ENCODE data around the gene ARL13B.

ARL13B gene

DNA sequence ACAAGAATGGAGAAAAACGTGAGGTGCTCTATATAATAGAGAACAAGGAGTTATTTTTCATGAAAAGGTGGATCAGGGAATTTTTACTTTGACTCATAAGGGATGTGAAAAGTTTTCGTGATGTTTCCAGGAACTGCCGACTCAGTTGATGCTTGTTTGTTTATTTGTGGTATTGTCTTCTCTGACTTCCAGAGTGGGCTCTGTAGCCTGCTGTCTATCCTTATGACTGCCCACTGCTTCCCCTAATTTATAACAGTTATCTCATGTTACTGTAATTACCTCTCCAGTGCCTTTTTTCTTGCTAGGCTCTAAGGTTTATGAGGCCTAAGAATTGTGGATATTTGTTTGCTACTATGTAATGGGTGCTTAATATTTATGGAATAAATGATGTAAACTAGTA lies 12.3 kb downstream of the ARL13B start:
- no peak for DNase-seq
- no peaks in the 10 kb centered on the region for H3K27me3 ChIP-seq (replicated peaks; ENCODE audit: control insufficient read depth, insufficient read depth, low read length, poor library complexity, severe bottlenecking)

GRCh38 chr3:93994056-93994455 lies 14.1 kb downstream of the ARL13B start:
- H3K27me3 ChIP-seq (replicated peaks; ENCODE audit: control insufficient read depth, insufficient read depth, low read length, poor library complexity, severe bottlenecking), result no peaks in the 10 kb centered on the region
- H3K9me3 ChIP-seq (ENCODE audit: control insufficient read depth, low read length), result no peaks in the 10 kb centered on the region
- no peaks in the 10 kb centered on the region for H3K4me1 ChIP-seq (ENCODE audit: control insufficient read depth, insufficient read depth, low read length, poor library complexity, severe bottlenecking)
- no peak overlapping the region for H3K27ac ChIP-seq (ENCODE audit: insufficient read depth, low read length, poor library complexity, severe bottlenecking)
- no peak for DNase-seq
- H3K4me3 ChIP-seq (ENCODE audit: insufficient read depth, low read depth, low read length, poor library complexity, severe bottlenecking), result no peak overlapping the region
- H3K36me3 ChIP-seq (ENCODE audit: control insufficient read depth, insufficient read depth, low read length), result no peaks in the 10 kb centered on the region

More for the DNA sequence above, 12.3 kb downstream of the ARL13B start:
- Histone ChIP-seq H3K36me3 (ENCODE audit: control insufficient read depth, insufficient read depth, low read length) (no peaks in the 10 kb centered on the region), H3K4me3 (ENCODE audit: insufficient read depth, low read depth, low read length, poor library complexity, severe bottlenecking) (no peak overlapping the region), H3K27ac (ENCODE audit: insufficient read depth, low read length, poor library complexity, severe bottlenecking) (no peak overlapping the region), H3K9me3 (ENCODE audit: control insufficient read depth, low read length) (no peaks in the 10 kb centered on the region), H3K4me1 (ENCODE audit: control insufficient read depth, insufficient read depth, low read length, poor library complexity, severe bottlenecking) (no peaks in the 10 kb centered on the region)

GRCh38 chr3:94001191-94001590 lies 21.2 kb downstream of the ARL13B start:
- H3K9me3 ChIP-seq (ENCODE audit: control insufficient read depth, low read length), result no peaks in the 10 kb centered on the region
- no peak overlapping the region for H3K27ac ChIP-seq (ENCODE audit: insufficient read depth, low read length, poor library complexity, severe bottlenecking)
- H3K4me1 ChIP-seq (ENCODE audit: control insufficient read depth, insufficient read depth, low read length, poor library complexity, severe bottlenecking), result no peaks in the 10 kb centered on the region
- H3K36me3 ChIP-seq (ENCODE audit: control insufficient read depth, insufficient read depth, low read length), result no peaks in the 10 kb centered on the region
- no peak for DNase-seq
- H3K27me3 ChIP-seq (replicated peaks; ENCODE audit: control insufficient read depth, insufficient read depth, low read length, poor library complexity, severe bottlenecking), result no peaks in the 10 kb centered on the region
- no peak overlapping the region for H3K4me3 ChIP-seq (ENCODE audit: insufficient read depth, low read depth, low read length, poor library complexity, severe bottlenecking)

GRCh38 chr3:94001827-94002495 lies 22.0 kb downstream of the ARL13B start:
- Histone ChIP-seq H3K4me3 (ENCODE audit: insufficient read depth, low read depth, low read length, poor library complexity, severe bottlenecking) (no peak overlapping the region), H3K4me1 (ENCODE audit: control insufficient read depth, insufficient read depth, low read length, poor library complexity, severe bottlenecking) (no peaks in the 10 kb centered on the region), H3K36me3 (ENCODE audit: control insufficient read depth, insufficient read depth, low read length) (no peaks in the 10 kb centered on the region), H3K9me3 (ENCODE audit: control insufficient read depth, low read length) (no peaks in the 10 kb centered on the region), H3K27ac (ENCODE audit: insufficient read depth, low read length, poor library complexity, severe bottlenecking) (no peak overlapping the region), H3K27me3 (replicated peaks; ENCODE audit: control insufficient read depth, insufficient read depth, low read length, poor library complexity, severe bottlenecking) (no peaks in the 10 kb centered on the region)
- DNase-seq, result no peak

DNA sequence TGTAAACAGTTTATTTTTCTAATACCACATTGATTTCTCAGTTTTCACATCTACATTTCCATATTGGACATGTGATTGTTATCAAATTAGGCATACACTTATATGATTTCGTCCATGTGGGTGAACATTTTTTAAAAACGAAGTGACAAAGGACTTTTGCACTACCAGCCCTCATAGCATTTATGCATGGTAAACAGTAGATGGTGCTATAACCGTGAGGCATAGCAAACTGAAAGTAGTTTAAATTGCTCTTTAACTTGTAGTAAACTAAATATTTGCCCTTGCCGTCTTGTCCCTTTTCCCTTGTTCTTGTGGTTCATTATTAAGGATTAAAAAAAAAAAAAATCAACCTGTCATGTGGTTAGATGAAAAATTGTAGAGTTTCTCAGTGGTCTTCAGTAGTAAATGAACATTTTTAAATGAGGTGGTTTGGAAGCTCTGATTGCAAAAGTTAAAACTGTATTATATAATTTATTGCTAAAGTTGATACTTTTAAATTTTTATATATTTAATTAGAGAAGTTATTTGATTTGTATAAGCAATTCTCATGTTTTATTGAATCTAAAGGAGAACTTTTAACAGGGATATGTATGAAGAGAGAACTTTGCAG lies 24.5 kb downstream of the ARL13B start:
- Histone ChIP-seq H3K27me3 (replicated peaks; ENCODE audit: control insufficient read depth, insufficient read depth, low read length, poor library complexity, severe bottlenecking) (no peaks in the 10 kb centered on the region), H3K27ac (ENCODE audit: insufficient read depth, low read length, poor library complexity, severe bottlenecking) (no peak overlapping the region), H3K4me1 (ENCODE audit: control insufficient read depth, insufficient read depth, low read length, poor library complexity, severe bottlenecking) (no peaks in the 10 kb centered on the region), H3K36me3 (ENCODE audit: control insufficient read depth, insufficient read depth, low read length) (no peaks in the 10 kb centered on the region), H3K9me3 (ENCODE audit: control insufficient read depth, low read length) (no peaks in the 10 kb centered on the region), H3K4me3 (ENCODE audit: insufficient read depth, low read depth, low read length, poor library complexity, severe bottlenecking) (peak overlapping the region; percentile 21)
- no peak for DNase-seq

DNA sequence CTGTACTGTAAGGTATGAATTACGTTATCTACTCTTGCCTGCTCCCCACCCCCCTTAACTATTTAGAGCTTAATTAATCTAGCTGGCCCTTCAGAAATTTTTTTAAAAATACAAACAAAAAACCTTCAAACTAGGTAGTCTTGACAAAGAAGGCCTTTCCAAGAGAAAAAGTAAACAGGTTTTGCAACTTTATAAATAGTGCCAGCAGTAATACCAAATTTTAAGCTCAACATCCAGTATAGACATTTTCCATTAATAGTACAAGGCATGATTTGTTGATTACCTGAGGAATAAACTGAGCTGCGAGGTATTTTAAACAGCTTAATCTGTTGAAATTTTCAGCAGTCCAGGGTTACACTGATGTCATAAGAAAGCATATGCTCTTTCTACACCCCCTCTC lies 28.3 kb downstream of the ARL13B start:
- no peaks in the 10 kb centered on the region for H3K4me1 ChIP-seq (ENCODE audit: control insufficient read depth, insufficient read depth, low read length, poor library complexity, severe bottlenecking)
- H3K4me3 ChIP-seq (ENCODE audit: insufficient read depth, low read depth, low read length, poor library complexity, severe bottlenecking), result no peak overlapping the region
- no peaks in the 10 kb centered on the region for H3K36me3 ChIP-seq (ENCODE audit: control insufficient read depth, insufficient read depth, low read length)
- no peak overlapping the region for H3K27ac ChIP-seq (ENCODE audit: insufficient read depth, low read length, poor library complexity, severe bottlenecking)
- H3K27me3 ChIP-seq (replicated peaks; ENCODE audit: control insufficient read depth, insufficient read depth, low read length, poor library complexity, severe bottlenecking), result no peaks in the 10 kb centered on the region
- no peaks in the 10 kb centered on the region for H3K9me3 ChIP-seq (ENCODE audit: control insufficient read depth, low read length)
- no peak for DNase-seq

DNA sequence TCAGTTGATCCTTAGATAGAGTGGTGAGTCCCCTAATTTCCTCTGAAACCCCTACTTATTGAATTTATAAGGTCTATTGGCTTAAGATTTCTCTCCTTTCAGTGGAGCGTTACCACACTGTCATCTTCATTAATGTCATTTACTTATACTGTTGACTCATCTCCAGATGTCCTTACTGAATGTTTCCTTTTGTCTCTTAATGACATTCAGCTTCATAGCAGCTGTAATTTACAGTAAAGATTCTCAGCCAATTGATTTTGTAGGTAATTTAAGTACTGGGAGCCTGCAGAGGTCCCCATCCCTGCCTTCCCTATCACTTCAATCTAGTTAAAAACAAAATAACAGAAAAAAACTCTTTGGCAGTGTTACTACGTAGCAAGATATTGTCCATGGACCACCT lies 29.7 kb downstream of the ARL13B start:
- Histone ChIP-seq H3K27me3 (replicated peaks; ENCODE audit: control insufficient read depth, insufficient read depth, low read length, poor library complexity, severe bottlenecking) (no peaks in the 10 kb centered on the region), H3K9me3 (ENCODE audit: control insufficient read depth, low read length) (no peaks in the 10 kb centered on the region), H3K4me1 (ENCODE audit: control insufficient read depth, insufficient read depth, low read length, poor library complexity, severe bottlenecking) (no peaks in the 10 kb centered on the region), H3K27ac (ENCODE audit: insufficient read depth, low read length, poor library complexity, severe bottlenecking) (no peak overlapping the region), H3K36me3 (ENCODE audit: control insufficient read depth, insufficient read depth, low read length) (no peaks in the 10 kb centered on the region), H3K4me3 (ENCODE audit: insufficient read depth, low read depth, low read length, poor library complexity, severe bottlenecking) (no peak overlapping the region)
- DNase-seq, result no peak

GRCh38 chr3:94011233-94011711 lies 31.3 kb downstream of the ARL13B start:
- H3K4me1 ChIP-seq (ENCODE audit: control insufficient read depth, insufficient read depth, low read length, poor library complexity, severe bottlenecking), result no peaks in the 10 kb centered on the region
- DNase-seq, result no peak
- H3K9me3 ChIP-seq (ENCODE audit: control insufficient read depth, low read length), result no peaks in the 10 kb centered on the region
- no peak overlapping the region for H3K4me3 ChIP-seq (ENCODE audit: insufficient read depth, low read depth, low read length, poor library complexity, severe bottlenecking)
- H3K36me3 ChIP-seq (ENCODE audit: control insufficient read depth, insufficient read depth, low read length), result no peaks in the 10 kb centered on the region
- no peak overlapping the region for H3K27ac ChIP-seq (ENCODE audit: insufficient read depth, low read length, poor library complexity, severe bottlenecking)
- no peaks in the 10 kb centered on the region for H3K27me3 ChIP-seq (replicated peaks; ENCODE audit: control insufficient read depth, insufficient read depth, low read length, poor library complexity, severe bottlenecking)

GRCh38 chr3:94012185-94012584 lies 32.2 kb downstream of the ARL13B start:
- Histone ChIP-seq H3K27ac (ENCODE audit: insufficient read depth, low read length, poor library complexity, severe bottlenecking) (no peak overlapping the region), H3K27me3 (replicated peaks; ENCODE audit: control insufficient read depth, insufficient read depth, low read length, poor library complexity, severe bottlenecking) (no peaks in the 10 kb centered on the region), H3K4me1 (ENCODE audit: control insufficient read depth, insufficient read depth, low read length, poor library complexity, severe bottlenecking) (no peaks in the 10 kb centered on the region), H3K4me3 (ENCODE audit: insufficient read depth, low read depth, low read length, poor library complexity, severe bottlenecking) (no peak overlapping the region), H3K9me3 (ENCODE audit: control insufficient read depth, low read length) (no peaks in the 10 kb centered on the region), H3K36me3 (ENCODE audit: control insufficient read depth, insufficient read depth, low read length) (no peaks in the 10 kb centered on the region)
- no peak for DNase-seq

DNA sequence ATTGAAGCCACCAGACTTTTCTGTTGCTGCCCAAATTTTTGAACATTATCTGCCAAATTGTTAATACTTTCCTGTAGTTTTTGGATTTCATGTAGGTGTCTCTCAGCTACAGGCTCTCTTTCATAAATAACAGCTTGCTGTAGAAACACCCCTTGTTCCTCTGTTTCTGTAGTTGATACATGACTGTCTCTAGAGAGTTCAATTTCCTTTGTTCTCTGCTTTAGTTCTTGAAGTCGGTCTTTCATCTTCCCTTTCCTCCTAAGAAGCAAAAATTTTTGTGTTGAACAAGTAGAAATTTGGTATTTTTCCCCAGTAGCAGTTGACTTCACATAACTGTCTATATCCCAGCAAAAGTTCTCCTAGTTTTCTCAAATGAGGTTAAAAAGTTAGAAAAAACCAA lies 35.1 kb downstream of the ARL13B start:
- H3K9me3 ChIP-seq (ENCODE audit: control insufficient read depth, low read length), result no peaks in the 10 kb centered on the region
- no peak for DNase-seq
- H3K27me3 ChIP-seq (replicated peaks; ENCODE audit: control insufficient read depth, insufficient read depth, low read length, poor library complexity, severe bottlenecking), result no peaks in the 10 kb centered on the region
- no peaks in the 10 kb centered on the region for H3K36me3 ChIP-seq (ENCODE audit: control insufficient read depth, insufficient read depth, low read length)
- no peak overlapping the region for H3K27ac ChIP-seq (ENCODE audit: insufficient read depth, low read length, poor library complexity, severe bottlenecking)
- no peak overlapping the region for H3K4me3 ChIP-seq (ENCODE audit: insufficient read depth, low read depth, low read length, poor library complexity, severe bottlenecking)
- no peaks in the 10 kb centered on the region for H3K4me1 ChIP-seq (ENCODE audit: control insufficient read depth, insufficient read depth, low read length, poor library complexity, severe bottlenecking)
